ENCODE data around the gene APOL3. TPM values are rescaled to one million over a fixed set of nuclear protein-coding genes. Genes with fewer than 3 reads are reported as not detected.
A peak's percentile ranks its signal among the peaks of the same experiment; 100 is the strongest.
"Not testable (repeated sequence)": the region's sequence is repeated elsewhere in the genome, so short reads cannot be mapped to it uniquely, and the experiment has no call there.

Gene APOL3, protein sequence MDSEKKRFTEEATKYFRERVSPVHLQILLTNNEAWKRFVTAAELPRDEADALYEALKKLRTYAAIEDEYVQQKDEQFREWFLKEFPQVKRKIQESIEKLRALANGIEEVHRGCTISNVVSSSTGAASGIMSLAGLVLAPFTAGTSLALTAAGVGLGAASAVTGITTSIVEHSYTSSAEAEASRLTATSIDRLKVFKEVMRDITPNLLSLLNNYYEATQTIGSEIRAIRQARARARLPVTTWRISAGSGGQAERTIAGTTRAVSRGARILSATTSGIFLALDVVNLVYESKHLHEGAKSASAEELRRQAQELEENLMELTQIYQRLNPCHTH
- total RNA-seq (10 to 100 TPM in 1 of 2 donors, 1 to 10 TPM in 1; 5.5 to 15.1 TPM), polyA plus RNA-seq (ENCODE audit: insufficient read length in 2 of 2) (1 to 10 TPM; 3.0 to 5.7 TPM)
- long read RNA-seq, donor 1, partial matches to known transcripts: 0 of 1 reads
- long read RNA-seq, donor 1, other reads (novel, unspliced or antisense): 0 of 1 reads
- long read RNA-seq, donor 2: 0 reads
- long read RNA-seq, donor 3: 0 reads
- long read RNA-seq, donor 4, transcript APOL3-205 (4 exons, 2,214 nt): major isoform, 5 of 6 reads
- long read RNA-seq, donor 4, partial matches to known transcripts: 0 of 6 reads
- long read RNA-seq, donor 4, other reads (novel, unspliced or antisense): 0 of 6 reads

DNA sequence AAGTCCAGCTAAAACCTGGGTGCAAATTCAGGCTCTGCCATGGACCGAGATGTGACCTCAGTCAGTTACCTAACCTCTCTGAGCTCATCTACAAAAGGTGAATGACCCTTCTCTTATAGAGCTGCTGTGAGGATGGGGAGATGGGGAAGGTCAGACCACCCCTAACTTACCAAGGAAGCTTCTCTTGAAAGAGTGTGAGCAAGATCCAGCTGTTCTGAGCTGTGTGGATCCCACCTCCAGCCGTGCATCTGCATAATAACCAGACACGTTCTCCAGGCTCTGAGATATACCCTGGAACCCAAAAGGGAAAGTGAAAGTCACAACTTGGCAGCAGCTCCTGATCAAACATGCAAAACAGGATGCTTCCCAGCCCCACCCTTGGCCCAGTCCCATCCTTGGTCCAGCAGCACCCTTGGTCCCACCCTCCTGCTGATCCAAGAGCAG, at the start of gene APOL3:
Gene APOL3, minus strand, starts transcription at position 257 of the 444 bp plus-strand sequence. CDS start 11,700 bp downstream, outside the sequence.
- H3K27ac ChIP-seq (ENCODE audit: low read depth, low read length): peak within 1 kb of the TSS; percentile 10
- no peaks in the 10 kb centered on the region for H3K36me3 ChIP-seq (ENCODE audit: control insufficient read depth, insufficient read depth, low read length)
- WGBS (ENCODE audit: insufficient coverage): 94% methylated on average over 2 of the region's 3 CpGs
- DNase-seq (ENCODE audit: low read depth in 4 of 6, low spot score in 6 of 6): peak in 1 of 6 donors; percentile 34
- H3K9me3 ChIP-seq (ENCODE audit: control insufficient read depth, insufficient read depth, low read length): no peaks in the 10 kb centered on the region
- H3K4me1 ChIP-seq (ENCODE audit: control insufficient read depth, insufficient read depth, low read length): peaks cover 20% of the 10 kb centered on the region
- no peaks in the 10 kb centered on the region for H3K27me3 ChIP-seq (ENCODE audit: control insufficient read depth, insufficient read depth, low read length)
- H3K4me3 ChIP-seq (ENCODE audit: low read depth, low read length): no peak within 1 kb of the TSS

DNA sequence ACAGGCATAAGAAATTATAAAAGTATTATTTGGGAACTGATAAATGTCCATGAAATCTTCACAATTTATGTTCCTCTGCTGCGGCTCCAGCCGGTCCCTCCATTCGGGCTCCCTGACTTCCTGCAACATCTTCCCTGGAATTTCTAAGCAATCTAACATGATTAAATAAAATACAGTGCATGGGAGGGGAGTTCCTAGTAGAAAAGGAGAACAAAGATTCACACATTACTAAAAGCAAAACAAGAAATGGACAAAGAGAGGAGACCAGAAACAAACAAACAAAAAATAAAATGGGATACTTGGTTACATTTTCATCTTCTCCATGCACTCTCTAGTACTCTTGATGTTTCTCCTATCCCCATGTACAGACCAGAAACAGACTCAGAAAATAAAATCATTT, 49.7 kb upstream of the APOL3 start:
- no CpG with 5 or more reads among the region's 3 CpGs for WGBS (ENCODE audit: insufficient coverage)
- Histone ChIP-seq H3K9me3 (ENCODE audit: control insufficient read depth, insufficient read depth, low read length) (no peaks in the 10 kb centered on the region), H3K36me3 (ENCODE audit: control insufficient read depth, insufficient read depth, low read length) (no peaks in the 10 kb centered on the region), H3K27ac (ENCODE audit: low read depth, low read length) (no peak overlapping the region), H3K4me3 (ENCODE audit: low read depth, low read length) (no peak overlapping the region), H3K4me1 (ENCODE audit: control insufficient read depth, insufficient read depth, low read length) (peaks cover 7% of the 10 kb centered on the region), H3K27me3 (ENCODE audit: control insufficient read depth, insufficient read depth, low read length) (no peaks in the 10 kb centered on the region)
- no peak for DNase-seq (ENCODE audit: low read depth in 4 of 6, low spot score in 6 of 6)

DNA sequence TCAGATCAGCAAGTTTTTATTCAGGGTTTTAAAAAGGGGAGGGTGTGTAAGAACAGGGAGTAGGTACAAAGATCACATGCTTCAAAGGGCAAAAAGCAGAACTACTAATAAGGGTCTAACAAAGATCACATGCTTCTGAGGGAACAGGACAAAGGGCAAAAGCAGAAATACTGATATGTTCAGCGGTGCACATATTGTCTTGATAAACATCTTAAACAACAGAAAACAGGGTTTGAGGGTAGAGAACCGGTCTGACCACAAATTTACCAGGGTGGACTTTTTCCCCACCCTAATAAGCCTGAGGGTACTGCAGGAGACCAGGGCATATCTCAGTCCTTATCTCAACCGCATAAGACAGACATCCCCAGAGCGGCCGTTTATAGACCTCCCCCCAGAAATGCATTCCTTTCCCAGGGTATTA, 48.9 kb upstream of the APOL3 start:
- not testable (repeated sequence) for H3K4me1 ChIP-seq (ENCODE audit: control insufficient read depth, insufficient read depth, low read length); H3K4me3 ChIP-seq (ENCODE audit: low read depth, low read length); H3K27me3 ChIP-seq (ENCODE audit: control insufficient read depth, insufficient read depth, low read length); H3K36me3 ChIP-seq (ENCODE audit: control insufficient read depth, insufficient read depth, low read length); H3K9me3 ChIP-seq (ENCODE audit: control insufficient read depth, insufficient read depth, low read length); DNase-seq (ENCODE audit: low read depth in 4 of 6, low spot score in 6 of 6); H3K27ac ChIP-seq (ENCODE audit: low read depth, low read length)
- 80% methylated on average over 1 of the region's 5 CpGs for WGBS (ENCODE audit: insufficient coverage)

DNA sequence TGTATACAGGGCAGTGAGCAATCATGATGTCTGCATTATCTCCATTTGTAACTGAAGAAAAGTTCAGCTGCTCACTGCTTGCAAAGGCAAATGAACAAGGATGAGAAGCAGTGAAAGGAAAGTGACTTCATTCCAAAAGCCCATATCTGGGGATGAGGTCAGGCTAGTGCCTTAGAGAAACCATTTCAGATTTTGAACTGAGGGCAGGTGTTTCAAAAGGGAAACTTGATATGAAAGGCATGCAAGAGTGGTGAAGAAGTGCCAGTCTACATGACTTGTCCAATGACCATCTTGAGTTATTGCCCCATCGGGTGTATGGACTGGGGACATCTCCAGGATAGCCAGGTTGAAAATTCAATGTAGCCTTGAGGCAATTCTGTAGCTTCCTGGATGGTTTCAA, 48.4 kb upstream of the APOL3 start:
- no peak for DNase-seq (ENCODE audit: low read depth in 4 of 6, low spot score in 6 of 6)
- H3K27ac ChIP-seq (ENCODE audit: low read depth, low read length): no peak overlapping the region
- H3K4me3 ChIP-seq (ENCODE audit: low read depth, low read length): no peak overlapping the region
- WGBS (ENCODE audit: insufficient coverage): 100% methylated on average over 1 of the region's 1 CpG
- H3K36me3 ChIP-seq (ENCODE audit: control insufficient read depth, insufficient read depth, low read length): no peaks in the 10 kb centered on the region
- no peaks in the 10 kb centered on the region for H3K9me3 ChIP-seq (ENCODE audit: control insufficient read depth, insufficient read depth, low read length)
- H3K27me3 ChIP-seq (ENCODE audit: control insufficient read depth, insufficient read depth, low read length): no peaks in the 10 kb centered on the region
- peaks cover 7% of the 10 kb centered on the region for H3K4me1 ChIP-seq (ENCODE audit: control insufficient read depth, insufficient read depth, low read length)

DNA sequence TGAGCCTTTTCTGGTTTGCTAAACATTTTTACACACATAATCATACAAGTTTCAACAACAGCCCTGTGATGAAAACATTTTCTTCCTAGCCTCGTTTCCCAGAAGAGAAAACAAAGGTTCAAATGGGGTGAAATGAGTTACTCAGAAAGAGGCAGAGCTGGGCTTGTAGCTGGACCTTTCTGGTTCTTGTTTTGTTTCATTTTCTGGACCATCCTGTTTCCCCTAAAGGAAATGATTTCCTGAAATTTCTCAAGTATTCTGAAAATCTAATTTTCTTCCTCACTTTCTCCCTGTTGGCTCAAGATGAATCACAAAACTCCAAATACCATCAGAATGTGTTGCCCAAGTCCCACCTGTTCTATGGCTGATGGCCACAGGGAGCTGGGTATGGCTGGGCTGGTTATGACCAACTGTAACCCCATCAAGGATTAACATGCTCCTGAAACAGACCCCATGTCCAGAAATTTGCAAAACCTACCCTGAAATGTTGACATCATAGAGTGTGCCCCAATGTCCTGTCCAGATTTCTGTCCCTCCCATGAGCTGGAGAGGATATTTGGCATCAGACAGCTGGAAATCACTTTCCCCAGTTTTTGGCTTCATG, 47.7 kb upstream of the APOL3 start:
- Histone ChIP-seq H3K27me3 (ENCODE audit: control insufficient read depth, insufficient read depth, low read length) (no peaks in the 10 kb centered on the region), H3K9me3 (ENCODE audit: control insufficient read depth, insufficient read depth, low read length) (no peaks in the 10 kb centered on the region), H3K4me3 (ENCODE audit: low read depth, low read length) (no peak overlapping the region), H3K36me3 (ENCODE audit: control insufficient read depth, insufficient read depth, low read length) (no peaks in the 10 kb centered on the region), H3K27ac (ENCODE audit: low read depth, low read length) (no peak overlapping the region), H3K4me1 (ENCODE audit: control insufficient read depth, insufficient read depth, low read length) (peaks cover 7% of the 10 kb centered on the region)
- no CpG with 5 or more reads among the region's 1 CpG for WGBS (ENCODE audit: insufficient coverage)
- no peak for DNase-seq (ENCODE audit: low read depth in 4 of 6, low spot score in 6 of 6)

DNA sequence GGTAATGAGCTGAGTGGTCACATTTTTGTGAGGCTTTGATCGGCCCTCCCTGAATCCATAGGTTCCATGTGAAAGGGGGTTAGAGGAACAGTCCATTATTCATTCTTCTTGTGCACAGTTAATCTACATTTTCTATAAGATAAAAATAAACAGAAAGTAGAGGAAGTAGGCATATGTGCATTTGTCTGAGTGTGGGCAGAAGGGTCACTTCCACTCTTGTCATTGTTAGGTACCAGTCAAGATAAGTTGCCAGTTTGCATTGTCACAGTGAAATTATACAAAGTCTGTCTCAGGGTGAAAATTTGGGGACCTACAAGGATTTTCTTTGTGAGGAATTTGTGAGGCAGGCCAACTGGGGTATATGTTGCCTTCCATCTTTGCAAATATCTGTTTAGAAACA, 45.7 kb upstream of the APOL3 start:
- Histone ChIP-seq H3K27me3 (ENCODE audit: control insufficient read depth, insufficient read depth, low read length) (no peaks in the 10 kb centered on the region), H3K27ac (ENCODE audit: low read depth, low read length) (no peak overlapping the region), H3K4me3 (ENCODE audit: low read depth, low read length) (no peak overlapping the region), H3K36me3 (ENCODE audit: control insufficient read depth, insufficient read depth, low read length) (no peaks in the 10 kb centered on the region), H3K9me3 (ENCODE audit: control insufficient read depth, insufficient read depth, low read length) (no peaks in the 10 kb centered on the region), H3K4me1 (ENCODE audit: control insufficient read depth, insufficient read depth, low read length) (peaks cover 12% of the 10 kb centered on the region)
- no peak for DNase-seq (ENCODE audit: low read depth in 4 of 6, low spot score in 6 of 6)
- WGBS (ENCODE audit: insufficient coverage): no CpG with 5 or more reads among the region's 1 CpG

DNA sequence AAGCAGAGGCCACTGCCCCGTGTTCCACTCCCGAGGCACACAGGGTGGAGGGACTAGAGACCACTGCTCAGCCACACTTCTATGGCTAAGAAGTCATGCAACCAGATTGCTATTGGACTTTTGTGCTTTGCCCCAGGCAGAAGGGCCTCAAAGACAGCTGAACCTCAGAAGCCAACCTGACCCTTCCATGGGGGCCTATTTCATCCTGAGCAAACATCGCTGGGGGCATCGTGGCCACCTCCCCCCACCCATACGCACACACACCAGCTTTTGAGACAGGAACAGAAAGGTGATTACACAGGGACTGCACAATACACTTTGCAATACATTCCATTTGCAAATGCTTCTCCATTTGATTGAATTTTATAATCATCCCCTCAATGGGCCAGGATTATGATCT, 45.0 kb upstream of the APOL3 start:
- not testable (repeated sequence) for H3K27me3 ChIP-seq (ENCODE audit: control insufficient read depth, insufficient read depth, low read length); H3K4me3 ChIP-seq (ENCODE audit: low read depth, low read length); H3K36me3 ChIP-seq (ENCODE audit: control insufficient read depth, insufficient read depth, low read length); H3K9me3 ChIP-seq (ENCODE audit: control insufficient read depth, insufficient read depth, low read length); H3K27ac ChIP-seq (ENCODE audit: low read depth, low read length); DNase-seq (ENCODE audit: low read depth in 4 of 6, low spot score in 6 of 6)
- H3K4me1 ChIP-seq (ENCODE audit: control insufficient read depth, insufficient read depth, low read length): peaks cover 12% of the 10 kb centered on the region
- WGBS (ENCODE audit: insufficient coverage): 87% methylated on average over 5 of the region's 5 CpGs

DNA sequence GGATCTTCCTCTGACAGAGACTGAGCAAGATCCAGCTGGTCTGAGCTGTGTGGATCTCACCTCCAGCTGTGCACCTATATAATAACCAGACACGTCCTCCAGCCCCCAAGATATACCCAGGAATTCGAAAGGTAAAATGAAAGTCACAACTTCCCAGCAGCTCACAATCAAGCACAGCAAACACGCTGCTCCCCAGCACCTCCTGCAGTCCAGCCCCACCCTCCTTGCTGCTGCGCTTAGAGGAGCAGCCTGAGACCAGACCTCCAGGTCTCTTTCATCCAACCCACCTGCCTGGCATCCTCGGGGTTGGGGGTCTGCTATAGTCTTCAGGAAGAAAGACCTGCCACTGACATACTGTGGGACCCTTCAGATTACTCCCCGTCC, 44.1 kb upstream of the APOL3 start:
- Histone ChIP-seq H3K4me3 (ENCODE audit: low read depth, low read length) (no peak overlapping the region), H3K9me3 (ENCODE audit: control insufficient read depth, insufficient read depth, low read length) (no peaks in the 10 kb centered on the region), H3K36me3 (ENCODE audit: control insufficient read depth, insufficient read depth, low read length) (no peaks in the 10 kb centered on the region), H3K4me1 (ENCODE audit: control insufficient read depth, insufficient read depth, low read length) (peaks cover 12% of the 10 kb centered on the region), H3K27me3 (ENCODE audit: control insufficient read depth, insufficient read depth, low read length) (no peaks in the 10 kb centered on the region), H3K27ac (ENCODE audit: low read depth, low read length) (no peak overlapping the region)
- DNase-seq (ENCODE audit: low read depth in 4 of 6, low spot score in 6 of 6): no peak
- WGBS (ENCODE audit: insufficient coverage): 86% methylated on average over 4 of the region's 6 CpGs

DNA sequence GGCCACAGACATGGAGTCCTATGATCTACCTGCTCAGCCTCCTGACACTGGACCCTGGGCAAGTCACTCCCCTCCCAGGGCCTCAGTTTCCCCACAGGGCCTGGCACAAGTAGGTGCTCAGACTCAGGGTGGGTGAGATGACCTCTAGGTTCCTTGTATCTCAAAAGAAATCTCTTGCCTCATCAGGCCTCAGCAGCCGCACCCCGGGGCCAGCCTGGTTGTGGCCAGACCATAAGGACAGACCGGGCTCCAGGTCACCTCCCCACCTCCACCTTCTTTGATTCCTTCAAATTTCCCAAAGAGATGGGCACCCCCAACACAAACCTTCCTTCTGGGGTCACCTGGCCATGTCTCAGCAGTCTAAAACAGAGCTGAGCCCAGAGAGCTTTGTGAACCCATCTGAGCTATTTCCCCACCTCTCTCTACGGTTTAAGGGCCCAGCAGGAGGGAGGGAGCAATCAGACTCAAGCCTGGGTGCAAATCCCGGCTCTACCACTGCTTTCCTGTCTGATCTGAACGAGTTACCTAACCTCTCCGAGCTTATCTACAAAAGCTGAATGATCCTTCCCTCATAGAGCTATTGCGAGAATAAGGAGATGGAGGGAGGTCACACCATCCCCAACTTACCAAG, 43.6 kb upstream of the APOL3 start:
- H3K36me3 ChIP-seq (ENCODE audit: control insufficient read depth, insufficient read depth, low read length): no peaks in the 10 kb centered on the region
- 70% methylated on average over 5 of the region's 8 CpGs for WGBS (ENCODE audit: insufficient coverage)
- peaks cover 12% of the 10 kb centered on the region for H3K4me1 ChIP-seq (ENCODE audit: control insufficient read depth, insufficient read depth, low read length)
- no peaks in the 10 kb centered on the region for H3K27me3 ChIP-seq (ENCODE audit: control insufficient read depth, insufficient read depth, low read length)
- H3K4me3 ChIP-seq (ENCODE audit: low read depth, low read length): no peak overlapping the region
- no peaks in the 10 kb centered on the region for H3K9me3 ChIP-seq (ENCODE audit: control insufficient read depth, insufficient read depth, low read length)
- no peak for DNase-seq (ENCODE audit: low read depth in 4 of 6, low spot score in 6 of 6)
- H3K27ac ChIP-seq (ENCODE audit: low read depth, low read length): no peak overlapping the region

Data from spinal cord (tissue), 10 donors.